ENCODE results near the gene RINL. TPM values are rescaled to one million over a fixed set of nuclear protein-coding genes. Genes with fewer than 3 reads are reported as not detected.

The RINL gene, protein sequence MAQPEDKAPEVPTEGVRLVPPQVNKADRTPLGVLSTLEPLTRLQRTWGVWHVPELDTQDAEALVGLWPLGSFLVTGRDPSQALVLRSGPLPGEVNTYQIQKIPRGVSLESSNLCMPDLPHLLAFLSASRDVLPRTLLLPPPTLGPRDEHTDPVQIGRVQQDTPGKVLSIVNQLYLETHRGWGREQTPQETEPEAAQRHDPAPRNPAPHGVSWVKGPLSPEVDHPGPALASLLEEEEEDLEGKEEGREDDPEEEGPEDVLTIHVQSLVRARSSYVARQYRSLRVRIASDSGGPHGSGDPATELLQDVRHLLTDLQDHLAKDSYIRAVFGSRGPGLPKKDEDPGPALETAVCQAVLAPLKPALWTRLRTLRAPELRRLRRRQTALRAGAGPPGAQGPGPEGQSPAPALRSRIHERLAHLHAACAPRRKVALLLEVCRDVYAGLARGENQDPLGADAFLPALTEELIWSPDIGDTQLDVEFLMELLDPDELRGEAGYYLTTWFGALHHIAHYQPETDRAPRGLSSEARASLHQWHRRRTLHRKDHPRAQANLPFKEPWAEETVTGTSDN
- 1 to 10 TPM; 1.1 to 4.7 (median 2.6) TPM for total RNA-seq
- 1 to 10 TPM; 2.3 to 3.4 TPM for polyA plus RNA-seq
- long read RNA-seq, donor 1, partial matches to known transcripts = 0 of 1 reads
- long read RNA-seq, donor 1, other reads (novel, unspliced or antisense) = 1 of 1 reads
- long read RNA-seq, donor 2, partial matches to known transcripts = 0 of 2 reads
- long read RNA-seq, donor 2, other reads (novel, unspliced or antisense) = 0 of 2 reads
- long read RNA-seq, donor 3, partial matches to known transcripts = 2 of 5 reads
- long read RNA-seq, donor 3, other reads (novel, unspliced or antisense) = 2 of 5 reads

DNA sequence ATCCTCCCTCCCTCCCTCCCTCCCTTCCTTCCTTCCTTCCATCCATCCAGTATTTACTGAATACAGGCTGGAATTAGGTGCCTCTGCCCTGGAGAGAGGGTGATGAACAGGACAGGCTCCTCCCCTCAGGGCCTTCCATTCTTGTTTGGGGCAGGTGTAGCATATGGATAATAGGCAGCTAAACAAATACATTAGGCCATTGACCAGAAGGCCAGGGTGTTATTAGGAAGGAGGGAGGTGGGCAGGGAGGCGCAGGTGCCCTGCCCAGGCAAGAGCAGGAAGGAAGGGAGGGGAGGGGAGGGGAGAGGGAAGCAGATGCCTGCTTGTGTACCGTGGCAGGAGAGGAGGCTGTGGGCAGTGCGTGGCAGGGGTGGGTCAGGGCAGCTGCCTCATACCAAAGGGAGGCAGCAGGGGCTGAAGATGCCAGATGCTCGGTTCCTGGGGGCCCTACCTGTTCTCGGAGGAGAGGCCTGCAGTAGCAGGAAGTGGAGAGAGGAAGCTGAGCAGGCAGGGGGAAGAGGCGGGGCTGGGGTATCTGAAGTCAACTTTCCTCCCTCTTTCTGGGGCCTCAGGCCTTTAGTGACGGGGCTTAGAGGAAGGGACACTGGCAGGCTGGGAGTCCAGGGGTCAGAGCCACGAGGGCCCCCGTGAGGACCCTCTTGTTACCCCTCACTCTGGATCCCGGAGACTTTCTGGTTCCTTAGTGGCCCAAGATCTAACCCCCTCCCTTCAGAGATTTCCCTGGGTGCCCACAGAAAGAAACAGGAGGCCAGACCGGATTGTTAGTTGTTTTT is at the start of gene RINL:
RINL (minus strand) TSS at position 495 of the 794 bp plus-strand sequence. CDS start 1,533 bp downstream, outside the sequence.
- intact Hi-C loops (cut with DNase I) = no loop called here
- Histone ChIP-seq H3K4me3 (no peak within 1 kb of the TSS), H3K9me3 (no peaks in the 10 kb centered on the region), H3K4me1 (ENCODE audit: insufficient read depth) (no peaks in the 10 kb centered on the region), H3K27me3 (no peaks in the 10 kb centered on the region), H3K27ac (no peak within 1 kb of the TSS), H3K36me3 (no peaks in the 10 kb centered on the region)
- whole genome bisulfite sequencing, 3 donors = 61 to 66% (median 63%) methylated on average over 11 of the region's 11 CpGs
- TF ChIP-seq, protein P1, sequence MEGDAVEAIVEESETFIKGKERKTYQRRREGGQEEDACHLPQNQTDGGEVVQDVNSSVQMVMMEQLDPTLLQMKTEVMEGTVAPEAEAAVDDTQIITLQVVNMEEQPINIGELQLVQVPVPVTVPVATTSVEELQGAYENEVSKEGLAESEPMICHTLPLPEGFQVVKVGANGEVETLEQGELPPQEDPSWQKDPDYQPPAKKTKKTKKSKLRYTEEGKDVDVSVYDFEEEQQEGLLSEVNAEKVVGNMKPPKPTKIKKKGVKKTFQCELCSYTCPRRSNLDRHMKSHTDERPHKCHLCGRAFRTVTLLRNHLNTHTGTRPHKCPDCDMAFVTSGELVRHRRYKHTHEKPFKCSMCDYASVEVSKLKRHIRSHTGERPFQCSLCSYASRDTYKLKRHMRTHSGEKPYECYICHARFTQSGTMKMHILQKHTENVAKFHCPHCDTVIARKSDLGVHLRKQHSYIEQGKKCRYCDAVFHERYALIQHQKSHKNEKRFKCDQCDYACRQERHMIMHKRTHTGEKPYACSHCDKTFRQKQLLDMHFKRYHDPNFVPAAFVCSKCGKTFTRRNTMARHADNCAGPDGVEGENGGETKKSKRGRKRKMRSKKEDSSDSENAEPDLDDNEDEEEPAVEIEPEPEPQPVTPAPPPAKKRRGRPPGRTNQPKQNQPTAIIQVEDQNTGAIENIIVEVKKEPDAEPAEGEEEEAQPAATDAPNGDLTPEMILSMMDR (IDR thresholded peaks at IDR 0.05) = no peak
- no peak for TF ChIP-seq POLR2A (IDR thresholded peaks at IDR 0.05)
- TF ChIP-seq EP300 (IDR thresholded peaks at IDR 0.05) = no peak
- no peak for DNase-seq

DNA sequence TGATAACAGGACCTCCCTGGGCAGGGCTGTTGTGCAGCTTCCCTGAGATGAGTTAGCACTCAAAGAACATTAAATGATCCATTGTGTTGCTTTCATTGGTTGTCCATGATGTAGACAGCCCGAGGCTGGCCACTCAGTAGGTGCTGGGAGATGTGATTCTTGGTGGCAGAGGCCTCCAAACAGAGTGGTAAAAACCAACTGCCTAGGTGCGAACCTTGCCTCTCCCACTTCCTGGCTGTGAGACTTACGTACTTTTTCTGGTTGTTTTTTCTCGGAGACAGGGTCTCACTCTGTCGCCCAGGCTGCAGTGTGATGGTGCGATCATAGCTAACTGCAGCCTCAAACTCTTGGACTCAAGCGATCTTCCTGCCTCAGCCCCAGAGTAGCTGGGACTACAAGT is 46.3 kb upstream of the RINL start:
- WGBS, 3 donors = 93 to 97% (median 94%) methylated on average over 7 of the region's 7 CpGs
- intact Hi-C loops (cut with DNase I) = loop anchor here in 1 of 4 donors (10.0 kb wide), 1 partner anchor 520 kb away; the partner anchor contains the start of gene FAM98C
- Histone ChIP-seq H3K27ac (no peak overlapping the region), H3K27me3 (no peaks in the 10 kb centered on the region), H3K36me3 (no peaks in the 10 kb centered on the region), H3K9me3 (no peaks in the 10 kb centered on the region), H3K4me3 (no peak overlapping the region), H3K4me1 (ENCODE audit: insufficient read depth) (no peaks in the 10 kb centered on the region)
- TF ChIP-seq EP300 (IDR thresholded peaks at IDR 0.05) = no peak
- no peak for TF ChIP-seq POLR2A (IDR thresholded peaks at IDR 0.05)
- TF ChIP-seq, protein P1 (IDR thresholded peaks at IDR 0.05) = no peak
- no peak for DNase-seq

DNA sequence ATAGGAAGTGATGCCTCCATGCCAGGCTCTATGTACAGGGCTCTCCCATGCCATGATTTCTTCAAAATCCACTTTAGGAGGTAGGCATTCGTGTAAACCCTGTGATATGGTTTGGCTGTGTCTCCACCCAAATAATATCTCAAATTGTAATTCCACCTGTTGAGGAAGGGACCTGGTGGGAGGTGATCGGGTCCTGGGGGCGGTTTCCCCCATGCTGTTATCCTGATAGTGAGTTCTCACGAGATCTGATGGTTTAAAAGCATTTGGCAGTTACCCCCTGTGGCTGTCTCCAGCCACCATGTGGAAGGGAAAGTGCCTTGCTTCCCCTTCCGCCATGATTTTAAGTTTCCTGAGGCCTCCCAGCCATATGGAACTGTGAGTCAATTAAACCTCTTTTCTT is 44.4 kb upstream of the RINL start:
- no peak for DNase-seq
- no peak overlapping the region for H3K27ac ChIP-seq
- H3K9me3 ChIP-seq = no peaks in the 10 kb centered on the region
- 90 to 94% (median 92%) methylated on average over 5 of the region's 5 CpGs for WGBS, 3 donors
- intact Hi-C loops (cut with DNase I) = loop anchor here in 1 of 4 donors (10.0 kb wide), 1 partner anchor 518 kb away; the partner anchor contains the start of gene FAM98C
- TF ChIP-seq, protein P1 (IDR thresholded peaks at IDR 0.05) = no peak
- TF ChIP-seq EP300 (IDR thresholded peaks at IDR 0.05) = no peak
- TF ChIP-seq POLR2A (IDR thresholded peaks at IDR 0.05) = no peak
- H3K4me3 ChIP-seq = no peak overlapping the region
- no peaks in the 10 kb centered on the region for H3K27me3 ChIP-seq
- no peaks in the 10 kb centered on the region for H3K4me1 ChIP-seq (ENCODE audit: insufficient read depth)
- H3K36me3 ChIP-seq = no peaks in the 10 kb centered on the region

All from ovary (tissue), 10 donors.